ENCODE data around the gene EVC.
A peak's percentile ranks its signal among the peaks of the same experiment; 100 is the strongest.

EVC gene

GRCh38 chr4:5816851-5817375 lies 105.9 kb downstream of the EVC start:
- H3K4me3 ChIP-seq (ENCODE audit: low read depth, low read length) = no peak overlapping the region
- TF ChIP-seq CTCF (IDR thresholded peaks at IDR 0.05; ENCODE audit: borderline replicate concordance, insufficient read depth, low read depth, low read length) = no peak

- peak; percentile 71 for TF ChIP-seq CTCF (IDR thresholded peaks at IDR 0.05; ENCODE audit: borderline replicate concordance, insufficient read depth, low read depth, low read length)
Observed at GRCh38 chr4:5821665-5822358, 110.8 kb downstream of the EVC start.

GRCh38 chr4:5822619-5823018 lies 111.6 kb downstream of the EVC start:
- TF ChIP-seq CTCF (IDR thresholded peaks at IDR 0.05; ENCODE audit: borderline replicate concordance, insufficient read depth, low read depth, low read length) = no peak
- no peak overlapping the region for H3K4me3 ChIP-seq (ENCODE audit: low read depth, low read length)

More at GRCh38 chr4:5821665-5822358, 110.8 kb downstream of the EVC start:
- no peak overlapping the region for H3K4me3 ChIP-seq (ENCODE audit: low read depth, low read length)

DNA sequence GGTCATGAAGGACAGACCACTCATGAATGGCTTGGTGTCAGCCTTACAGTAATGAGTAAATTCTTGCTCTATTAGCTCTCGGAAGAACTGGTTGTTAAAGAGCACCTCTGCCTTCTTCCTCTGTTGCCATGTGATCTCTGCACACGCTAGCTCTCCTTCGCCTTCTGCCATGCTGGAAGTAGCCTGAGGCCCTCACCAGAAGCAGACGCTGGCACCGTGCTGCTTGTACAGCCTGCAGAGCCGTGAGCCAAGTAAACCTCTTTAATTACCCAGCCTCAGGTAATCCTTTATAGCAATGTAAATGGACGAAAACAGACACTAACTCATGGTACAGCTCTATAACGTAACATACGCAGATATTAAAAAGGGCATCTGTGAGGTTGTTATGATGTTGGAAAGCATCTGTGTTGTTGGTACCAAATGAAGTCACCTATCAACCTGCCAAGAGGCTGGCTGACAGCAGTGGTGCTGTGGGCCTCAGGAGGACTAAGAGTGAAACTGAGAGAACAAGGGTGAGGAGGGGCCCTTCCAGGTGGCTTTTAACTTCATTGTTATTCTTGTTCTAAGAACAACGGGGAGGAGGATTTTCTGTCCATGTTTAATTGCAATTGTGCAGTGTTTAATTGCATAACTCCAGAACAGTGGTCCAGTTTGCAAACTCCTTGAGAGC lies 112.7 kb downstream of the EVC start:
- no peak overlapping the region for H3K4me3 ChIP-seq (ENCODE audit: low read depth, low read length)
- no peak for TF ChIP-seq CTCF (IDR thresholded peaks at IDR 0.05; ENCODE audit: borderline replicate concordance, insufficient read depth, low read depth, low read length)

DNA sequence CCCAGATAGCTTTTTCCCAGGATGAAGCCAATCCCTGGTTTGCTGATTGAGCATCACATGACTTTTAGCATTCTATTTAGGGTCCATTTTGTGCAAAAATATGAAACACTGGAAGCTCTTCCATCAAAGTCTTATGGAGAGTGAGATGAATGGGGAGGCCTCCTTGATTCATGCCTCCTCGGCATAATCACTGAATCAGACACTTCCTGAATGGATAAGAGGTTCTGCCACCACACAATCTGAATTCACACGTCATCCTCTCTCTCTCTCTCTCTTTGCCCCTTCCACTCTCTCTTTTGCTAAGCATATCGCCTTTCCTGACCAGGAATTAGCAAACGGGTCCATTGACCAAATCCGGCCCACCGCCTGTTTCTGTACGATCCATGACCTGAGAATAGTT lies 113.2 kb downstream of the EVC start:
- H3K4me3 ChIP-seq (ENCODE audit: low read depth, low read length) = no peak overlapping the region
- TF ChIP-seq CTCF (IDR thresholded peaks at IDR 0.05; ENCODE audit: borderline replicate concordance, insufficient read depth, low read depth, low read length) = no peak

DNA sequence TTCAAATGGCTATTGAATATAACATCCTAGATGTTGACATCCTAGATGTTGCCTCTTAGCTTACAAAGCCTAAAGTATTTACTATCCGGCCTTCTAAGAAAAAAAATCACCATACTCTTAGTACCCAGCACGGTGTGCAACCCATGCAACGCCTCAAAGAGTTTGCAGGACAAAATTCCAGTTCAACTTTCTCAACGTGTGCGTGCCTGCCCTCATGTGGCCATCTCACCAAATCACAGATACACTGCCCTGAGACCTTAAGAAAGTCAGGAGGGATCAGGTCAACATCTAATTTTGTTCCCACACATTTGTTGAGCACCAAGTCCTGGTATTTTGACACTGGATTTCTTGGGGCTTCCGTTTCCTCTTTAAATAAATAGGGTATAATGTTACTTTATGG lies 113.6 kb downstream of the EVC start:
- H3K4me3 ChIP-seq (ENCODE audit: low read depth, low read length) = no peak overlapping the region
- peak; percentile 55 for TF ChIP-seq CTCF (IDR thresholded peaks at IDR 0.05; ENCODE audit: borderline replicate concordance, insufficient read depth, low read depth, low read length)

Data from GM12875 (cell line).